Activated CD4-positive, alpha-beta T cell treated with anti-CD3 and anti-CD28 coated beads, Interleukin-2, amount 10 ng/mL, durations not matched to agents 24 days and 14 days (primary cell): Measurements from ENCODE around the gene AP4M1. TPM values are rescaled to one million over a fixed set of nuclear protein-coding genes. Genes with fewer than 3 reads are reported as not detected.
"Not testable (repeated sequence)": the region's sequence is repeated elsewhere in the genome, so short reads cannot be mapped to it uniquely, and the experiment has no call there.

Source experiments
- DNase-seq: peaks from one replicate; pipeline ENCODE4 v3.0.0; 2022
- H3K27ac Mint-ChIP-seq: one replicate; pipeline ENCODE4 v1.8.0; 2022; ENCODE audit warnings: mild to moderate bottlenecking, mixed read lengths
- H3K27me3 Mint-ChIP-seq: one replicate; pipeline ENCODE4 v1.8.0; 2022; ENCODE audit warnings: mixed read lengths
- H3K36me3 Mint-ChIP-seq: one replicate; pipeline ENCODE4 v1.8.0; 2022; ENCODE audit warnings: low read depth, mild to moderate bottlenecking, mixed read lengths
- H3K4me1 Mint-ChIP-seq: one replicate; pipeline ENCODE4 v1.8.0; 2021; ENCODE audit warnings: mixed read lengths
- H3K4me3 Mint-ChIP-seq: one replicate; pipeline ENCODE4 v1.8.0; 2022; ENCODE audit warnings: mild to moderate bottlenecking, moderate library complexity, mixed read lengths
- H3K9me3 Mint-ChIP-seq: one replicate; pipeline ENCODE4 v1.8.0; 2021; ENCODE audit warnings: mixed read lengths
- intact Hi-C: fragments of 100-400 bp; cut with micrococcal nuclease; formaldehyde crosslinking; loops from one replicate; pipeline ENCODE4 v1.15.1; 2023
- total RNA-seq: library from RNA; stranded (reverse); gene quantifications from 2 replicates; pipeline ENCODE4 v1.2.3, GENCODE V29; 2022

AP4M1 gene
- total RNA-seq, 1 donor from 2014 or later = 16.4 TPM

- Mint-ChIP-seq H3K4me1 (peaks cover 27% of the 10 kb centered on the region), H3K4me3 (peak overlapping the region; percentile 99), H3K9me3 (no peaks in the 10 kb centered on the region), H3K36me3 (peaks cover 14% of the 10 kb centered on the region), H3K27ac (peak overlapping the region; percentile 42), H3K27me3 (no peaks in the 10 kb centered on the region)
- intact Hi-C loops = loop anchor here (5.0 to 10.0 kb wide), 5 partner anchors 98 to 460 kb away; partner anchors contain the start of genes FBXO24, LRCH4 and ZKSCAN1
- no peak for DNase-seq
These were observed 23.1 kb downstream of the AP4M1 start for GRCh38 chr7:100124301-100125230.

- Mint-ChIP-seq H3K4me1 (peaks cover 24% of the 10 kb centered on the region), H3K27ac (peak overlapping the region; percentile 100), H3K27me3 (no peaks in the 10 kb centered on the region), H3K4me3 (peak overlapping the region; percentile 99), H3K36me3 (peaks cover 14% of the 10 kb centered on the region), H3K9me3 (no peaks in the 10 kb centered on the region)
- intact Hi-C loops = loop anchor here (2.0 to 10.0 kb wide), 7 partner anchors 38 to 458 kb away; partner anchors contain the start of genes COPS6, FBXO24, LRCH4 and MEPCE
- DNase-seq = no peak
These were observed 24.9 kb downstream of the AP4M1 start for GRCh38 chr7:100126239-100126930.

- no peaks in the 10 kb centered on the region for H3K9me3 Mint-ChIP-seq
- H3K4me3 Mint-ChIP-seq = peak within 1 kb of the TSS; percentile 99
- H3K36me3 Mint-ChIP-seq = peaks cover 12% of the 10 kb centered on the region
- DNase-seq = peak; percentile 97
- intact Hi-C loops = loop anchor here (1.0 to 10.0 kb wide), 9 partner anchors 8 to 458 kb away; partner anchors contain the start of genes AP4M1, CNPY4, COPS6 and FBXO24
- no peaks in the 10 kb centered on the region for H3K27me3 Mint-ChIP-seq
- peaks cover 22% of the 10 kb centered on the region for H3K4me1 Mint-ChIP-seq
- peak within 1 kb of the TSS; percentile 100 for H3K27ac Mint-ChIP-seq
These were observed 25.8 kb downstream of the AP4M1 start, which contains the start of gene MBLAC1 for GRCh38 chr7:100126931-100127865. Gene MBLAC1 (plus strand): TSS chr7:100126967. CDS start chr7:100127396, 429 bp downstream.

- Mint-ChIP-seq H3K4me3 (peak overlapping the region; percentile 99), H3K36me3 (peaks cover 8% of the 10 kb centered on the region), H3K27me3 (no peaks in the 10 kb centered on the region), H3K27ac (peak overlapping the region; percentile 73), H3K4me1 (peaks cover 28% of the 10 kb centered on the region), H3K9me3 (no peaks in the 10 kb centered on the region)
- DNase-seq = peak; percentile 78
- intact Hi-C loops = loop anchor here (1.0 to 10.0 kb wide), 9 partner anchors 9 to 457 kb away; partner anchors contain the start of genes AP4M1, CNPY4, COPS6 and FBXO24
These were observed 26.6 kb downstream of the AP4M1 start for GRCh38 chr7:100127866-100128636.

GRCh38 chr7:100128637-100128963, 27.2 kb downstream of the AP4M1 start:
- H3K36me3 Mint-ChIP-seq = peaks cover 6% of the 10 kb centered on the region
- intact Hi-C loops = loop anchor here (5.0 to 10.0 kb wide), 5 partner anchors 94 to 456 kb away; partner anchors contain the start of genes FBXO24, LRCH4 and ZKSCAN1
- H3K27ac Mint-ChIP-seq = peak overlapping the region; percentile 73
- H3K4me3 Mint-ChIP-seq = peak overlapping the region; percentile 99
- no peaks in the 10 kb centered on the region for H3K27me3 Mint-ChIP-seq
- no peak for DNase-seq
- no peaks in the 10 kb centered on the region for H3K9me3 Mint-ChIP-seq
- H3K4me1 Mint-ChIP-seq = peaks cover 28% of the 10 kb centered on the region

GRCh38 chr7:100130220-100130607, 28.8 kb downstream of the AP4M1 start:
- not testable (repeated sequence) for H3K27me3 Mint-ChIP-seq, H3K36me3 Mint-ChIP-seq, DNase-seq, H3K4me3 Mint-ChIP-seq, H3K27ac Mint-ChIP-seq, H3K9me3 Mint-ChIP-seq
- peaks cover 22% of the 10 kb centered on the region for H3K4me1 Mint-ChIP-seq
- intact Hi-C loops = loop anchor here (1.0 kb wide), 1 partner anchor 136 kb away; no protein-coding TSS in a partner anchor

GRCh38 chr7:100130608-100131453, 29.4 kb downstream of the AP4M1 start:
- H3K27me3 Mint-ChIP-seq = no peaks in the 10 kb centered on the region
- peak; percentile 96 for DNase-seq
- H3K27ac Mint-ChIP-seq = no peak overlapping the region
- intact Hi-C loops = loop anchor here (1.0 kb wide), 2 partner anchors 137 to 213 kb away; no protein-coding TSS in a partner anchor
- H3K4me1 Mint-ChIP-seq = peaks cover 19% of the 10 kb centered on the region
- H3K9me3 Mint-ChIP-seq = no peaks in the 10 kb centered on the region
- peak overlapping the region; percentile 63 for H3K4me3 Mint-ChIP-seq
- no peaks in the 10 kb centered on the region for H3K36me3 Mint-ChIP-seq

GRCh38 chr7:100132126-100132525, 30.7 kb downstream of the AP4M1 start:
- no peak for DNase-seq
- intact Hi-C loops = no loop called here
- H3K27ac Mint-ChIP-seq = no peak overlapping the region
- H3K27me3 Mint-ChIP-seq = no peaks in the 10 kb centered on the region
- H3K4me1 Mint-ChIP-seq = peaks cover 16% of the 10 kb centered on the region
- H3K9me3 Mint-ChIP-seq = no peaks in the 10 kb centered on the region
- H3K4me3 Mint-ChIP-seq = no peak overlapping the region
- H3K36me3 Mint-ChIP-seq = no peaks in the 10 kb centered on the region

- intact Hi-C loops = no loop called here
- peak; percentile 91 for DNase-seq
- H3K27ac Mint-ChIP-seq = no peak overlapping the region
- H3K36me3 Mint-ChIP-seq = no peaks in the 10 kb centered on the region
- H3K4me1 Mint-ChIP-seq = peaks cover 18% of the 10 kb centered on the region
- H3K4me3 Mint-ChIP-seq = no peak overlapping the region
- H3K27me3 Mint-ChIP-seq = no peaks in the 10 kb centered on the region
- H3K9me3 Mint-ChIP-seq = no peaks in the 10 kb centered on the region
These were observed 31.3 kb downstream of the AP4M1 start for GRCh38 chr7:100132697-100133151.

- Mint-ChIP-seq H3K27ac (peak overlapping the region; percentile 52), H3K36me3 (no peaks in the 10 kb centered on the region), H3K4me3 (no peak overlapping the region), H3K4me1 (peaks cover 17% of the 10 kb centered on the region), H3K9me3 (no peaks in the 10 kb centered on the region), H3K27me3 (no peaks in the 10 kb centered on the region)
- intact Hi-C loops = no loop called here
- peak; percentile 69 for DNase-seq
These were observed 36.7 kb downstream of the AP4M1 start for GRCh38 chr7:100137851-100138760.

- no peak overlapping the region for H3K27ac Mint-ChIP-seq
- intact Hi-C loops = no loop called here
- H3K4me3 Mint-ChIP-seq = no peak overlapping the region
- H3K27me3 Mint-ChIP-seq = no peaks in the 10 kb centered on the region
- peaks cover 15% of the 10 kb centered on the region for H3K4me1 Mint-ChIP-seq
- no peak for DNase-seq
- no peaks in the 10 kb centered on the region for H3K36me3 Mint-ChIP-seq
- no peaks in the 10 kb centered on the region for H3K9me3 Mint-ChIP-seq
These were observed 40.1 kb downstream of the AP4M1 start for GRCh38 chr7:100141555-100141949.
